AG04449 (cell line): ENCODE data around the gene LUM.

Source experiments
- CTCF ChIA-PET: fragments of 350-600 bp; formaldehyde crosslinking; extraction: SDS; loops from one replicate; lab custom pipeline; 2021; ENCODE audit warnings: antibody characterized with exemption; lab: Yijun Ruan, JAX
- POLR2A ChIA-PET: fragments of 400-600, 350-600 bp; formaldehyde crosslinking; extraction: SDS; loops from one replicate; lab custom pipeline; 2020; ENCODE audit warnings: antibody characterized with exemption, inconsistent platforms; lab: Yijun Ruan, JAX
- DNase-seq: peaks from one replicate; pipeline ENCODE4 v3.0.0-alpha.2; 2010; ENCODE audit warnings: low read depth, low spot score
- H3K4me3 ChIP-seq: 2 replicates; pipeline ENCODE4 v1.5.1; 2011; ENCODE audit warnings: low read depth, mild to moderate bottlenecking, control low read depth, low read length
- CTCF ChIP-seq: IDR thresholded peaks from one replicate; pipeline ENCODE4 v1.5.1; 2011; ENCODE audit warnings: mild to moderate bottlenecking, moderate library complexity, low read length, control low read depth, inconsistent platforms; ENCODE audit not compliant: insufficient read depth; ENCODE audit errors: missing control alignments

LUM gene

GRCh38 chr12:91129662-91130362 is 18.5 kb upstream of the LUM start:
- ChIA-PET CTCF (no interaction called here), POLR2A (no interaction called here)
- no peak for DNase-seq
- H3K4me3 ChIP-seq, result no peak overlapping the region
- TF ChIP-seq CTCF, result no peak

DNA sequence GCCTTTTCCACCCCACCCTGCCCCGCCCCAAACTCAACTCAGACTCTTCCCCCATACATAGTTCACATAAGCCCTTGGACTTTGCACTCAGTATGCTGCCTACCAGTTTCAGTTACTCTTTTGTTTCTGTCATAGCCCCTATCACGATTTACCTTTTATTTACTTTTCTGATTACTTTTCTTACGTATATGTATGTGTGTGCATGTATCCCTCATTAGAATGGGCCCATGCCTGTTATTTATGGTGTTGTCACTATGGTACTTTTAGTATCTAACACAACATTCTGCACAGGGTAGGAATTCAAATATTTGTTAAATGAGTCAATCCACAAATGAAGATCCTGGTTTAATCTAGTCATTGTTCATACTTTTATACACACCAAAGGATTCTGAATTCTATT is 16.5 kb upstream of the LUM start:
- POLR2A ChIA-PET, result no interaction called here
- no peak overlapping the region for H3K4me3 ChIP-seq
- no peak for DNase-seq
- CTCF ChIA-PET, result no interaction called here
- TF ChIP-seq CTCF, result no peak

DNA sequence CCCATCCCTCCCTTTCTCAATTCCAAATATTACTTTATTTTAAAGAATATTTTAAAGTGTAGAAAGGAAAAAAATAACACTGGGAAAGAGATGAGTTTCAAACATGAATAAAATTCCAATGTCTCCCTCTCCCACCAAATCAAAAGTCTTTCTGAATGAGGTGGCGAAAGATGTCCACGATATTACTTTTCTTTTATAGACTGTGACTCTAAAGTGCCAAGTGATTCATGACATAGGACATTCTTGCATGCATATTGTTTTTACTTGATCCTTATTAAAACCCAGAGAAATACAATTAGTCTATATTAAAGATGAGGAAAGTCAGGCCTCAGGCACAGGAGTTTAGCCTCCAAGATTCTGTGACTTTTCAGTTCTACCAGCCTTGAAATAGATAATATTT is 16.0 kb upstream of the LUM start:
- no peak overlapping the region for H3K4me3 ChIP-seq
- POLR2A ChIA-PET, result no interaction called here
- CTCF ChIA-PET, result no interaction called here
- DNase-seq, result no peak
- no peak for TF ChIP-seq CTCF

DNA sequence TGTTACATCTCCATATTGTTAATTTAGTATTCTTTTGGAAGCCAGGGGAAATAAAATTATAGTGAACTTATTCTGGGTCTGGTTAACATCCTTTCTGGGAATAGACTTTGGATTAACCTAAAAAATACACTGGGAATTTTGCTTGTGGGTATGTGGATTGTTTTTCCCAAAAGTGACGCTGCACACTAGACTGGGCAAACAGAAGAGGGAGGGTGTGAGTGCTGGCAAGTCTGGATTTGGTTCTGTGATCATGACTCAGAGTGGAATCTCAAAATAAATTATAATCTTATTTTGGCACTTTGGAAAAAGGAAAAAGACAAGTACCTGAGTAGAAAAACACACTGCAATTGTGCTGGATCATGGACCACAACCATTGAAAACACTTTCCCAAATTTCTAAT is 15.2 kb upstream of the LUM start:
- no peak for TF ChIP-seq CTCF
- DNase-seq, result no peak
- no peak overlapping the region for H3K4me3 ChIP-seq
- ChIA-PET POLR2A (no interaction called here), CTCF (interaction anchor here (1.6 kb wide), 1 partner anchor 16 kb away, joined by 6 read pairs; the partner anchor contains the start of gene LUM)

- no peak overlapping the region for H3K4me3 ChIP-seq
- TF ChIP-seq CTCF, result no peak
- ChIA-PET CTCF (interaction anchor here (0.7 to 2.9 kb wide), 2 partner anchors 13 to 24 kb away, joined by 3 to 24 read pairs; partner anchors contain the start of gene LUM), POLR2A (no interaction called here)
- no peak for DNase-seq
Measured at GRCh38 chr12:91123236-91123916, 12.1 kb upstream of the LUM start.

DNA sequence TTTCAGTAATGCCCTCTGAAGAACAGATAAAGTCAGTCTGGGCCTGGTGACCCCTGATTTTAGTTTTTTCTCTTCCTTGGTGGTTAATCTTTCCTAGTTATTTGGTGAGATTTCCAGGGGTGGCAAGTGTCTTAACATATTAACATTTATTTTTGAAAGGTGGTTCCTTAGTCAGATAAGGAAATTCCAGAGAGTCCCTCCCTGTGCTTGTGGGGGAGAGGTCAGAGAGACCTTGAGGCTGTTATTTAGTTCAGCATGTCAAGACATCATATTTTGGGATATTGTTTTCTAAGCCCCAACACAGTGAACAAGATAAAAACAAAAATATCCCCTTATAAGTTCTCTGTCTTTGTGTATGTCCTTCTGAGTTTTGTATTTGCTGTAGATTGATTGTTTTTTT is 9.5 kb upstream of the LUM start:
- POLR2A ChIA-PET, result no interaction called here
- CTCF ChIA-PET, result no interaction called here
- DNase-seq, result no peak
- no peak for TF ChIP-seq CTCF
- H3K4me3 ChIP-seq, result no peak overlapping the region
